GM19193 (cell line): ENCODE measurements around the gene EIF4E1B.

Experiments
- POLR2A ChIP-seq: IDR thresholded peaks from 4 replicates; pipeline ENCODE4 v1.6.1; 2011; ENCODE audit not compliant: insufficient read depth, insufficient read length; ENCODE audit errors: extremely low read depth

Gene EIF4E1B

GRCh38 chr5:176694146-176694545, 63.7 kb downstream of the EIF4E1B start:
- TF ChIP-seq POLR2A = no peak

GRCh38 chr5:176694631-176695030, 64.2 kb downstream of the EIF4E1B start:
- TF ChIP-seq POLR2A = no peak

- TF ChIP-seq POLR2A = no peak
These were observed 64.6 kb downstream of the EIF4E1B start for GRCh38 chr5:176695073-176695472.
